ENCODE measurements around the gene TMEM187.

DNA sequence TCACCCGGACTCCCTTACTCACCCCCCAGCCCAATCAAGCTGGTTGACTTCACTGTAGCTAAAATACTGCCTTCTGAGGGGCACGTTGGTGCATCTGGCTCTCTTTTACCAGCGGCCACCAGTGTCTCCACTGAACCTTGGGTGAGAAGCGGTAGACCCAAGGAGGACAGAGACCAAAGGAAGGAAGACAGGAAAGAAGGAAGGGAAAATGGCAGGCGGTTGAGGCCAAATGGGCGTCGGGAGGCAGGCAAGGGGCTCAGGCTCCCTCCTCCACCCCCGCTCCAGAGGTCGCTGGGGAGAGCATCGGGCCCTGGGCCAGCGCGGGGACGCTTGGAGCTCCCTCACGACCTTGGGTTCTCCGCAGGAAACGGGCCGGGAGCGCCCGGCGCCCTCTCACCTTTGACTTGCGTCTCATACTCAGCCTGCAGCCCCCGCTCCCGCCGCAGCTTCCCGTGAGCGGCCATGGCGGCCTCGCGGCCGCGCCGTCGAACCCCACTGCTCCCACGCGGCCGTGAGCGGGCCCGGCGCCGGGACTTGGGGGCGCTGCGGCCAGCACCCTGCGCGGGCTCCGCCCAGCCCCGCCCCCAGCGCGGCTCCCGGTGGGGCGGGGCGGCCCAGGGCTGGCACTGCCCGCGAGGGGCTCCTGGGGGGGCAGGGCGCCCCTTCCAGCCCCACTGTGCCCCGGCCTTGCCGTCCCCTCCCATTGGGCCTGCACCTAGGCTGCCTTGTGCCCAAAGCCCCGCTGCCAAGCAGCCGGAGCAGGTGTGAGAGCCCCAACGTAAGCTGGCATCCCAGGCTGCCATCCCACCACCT lies 46.6 kb upstream of the TMEM187 start, which contains the start of gene ARHGAP4:
- TF ChIP-seq, protein P1, sequence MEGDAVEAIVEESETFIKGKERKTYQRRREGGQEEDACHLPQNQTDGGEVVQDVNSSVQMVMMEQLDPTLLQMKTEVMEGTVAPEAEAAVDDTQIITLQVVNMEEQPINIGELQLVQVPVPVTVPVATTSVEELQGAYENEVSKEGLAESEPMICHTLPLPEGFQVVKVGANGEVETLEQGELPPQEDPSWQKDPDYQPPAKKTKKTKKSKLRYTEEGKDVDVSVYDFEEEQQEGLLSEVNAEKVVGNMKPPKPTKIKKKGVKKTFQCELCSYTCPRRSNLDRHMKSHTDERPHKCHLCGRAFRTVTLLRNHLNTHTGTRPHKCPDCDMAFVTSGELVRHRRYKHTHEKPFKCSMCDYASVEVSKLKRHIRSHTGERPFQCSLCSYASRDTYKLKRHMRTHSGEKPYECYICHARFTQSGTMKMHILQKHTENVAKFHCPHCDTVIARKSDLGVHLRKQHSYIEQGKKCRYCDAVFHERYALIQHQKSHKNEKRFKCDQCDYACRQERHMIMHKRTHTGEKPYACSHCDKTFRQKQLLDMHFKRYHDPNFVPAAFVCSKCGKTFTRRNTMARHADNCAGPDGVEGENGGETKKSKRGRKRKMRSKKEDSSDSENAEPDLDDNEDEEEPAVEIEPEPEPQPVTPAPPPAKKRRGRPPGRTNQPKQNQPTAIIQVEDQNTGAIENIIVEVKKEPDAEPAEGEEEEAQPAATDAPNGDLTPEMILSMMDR (IDR thresholded peaks at IDR 0.05; ENCODE audit: poor library complexity) = no peak
- TF ChIP-seq EZH2 (IDR thresholded peaks at IDR 0.05; ENCODE audit: borderline replicate concordance) = no peak
- no peak for TF ChIP-seq EZH2phosphoT487 (IDR thresholded peaks at IDR 0.05; ENCODE audit: low read depth, severe bottlenecking, unreplicated experiment)
